ENCODE results near the gene HEATR1. TPM values are rescaled to one million over a fixed set of nuclear protein-coding genes. Genes with fewer than 3 reads are reported as not detected.

HEATR1 gene
- total RNA-seq, 4 donors from 2014 or later = 11.5 to 58.8 (median 27.1) TPM

DNA sequence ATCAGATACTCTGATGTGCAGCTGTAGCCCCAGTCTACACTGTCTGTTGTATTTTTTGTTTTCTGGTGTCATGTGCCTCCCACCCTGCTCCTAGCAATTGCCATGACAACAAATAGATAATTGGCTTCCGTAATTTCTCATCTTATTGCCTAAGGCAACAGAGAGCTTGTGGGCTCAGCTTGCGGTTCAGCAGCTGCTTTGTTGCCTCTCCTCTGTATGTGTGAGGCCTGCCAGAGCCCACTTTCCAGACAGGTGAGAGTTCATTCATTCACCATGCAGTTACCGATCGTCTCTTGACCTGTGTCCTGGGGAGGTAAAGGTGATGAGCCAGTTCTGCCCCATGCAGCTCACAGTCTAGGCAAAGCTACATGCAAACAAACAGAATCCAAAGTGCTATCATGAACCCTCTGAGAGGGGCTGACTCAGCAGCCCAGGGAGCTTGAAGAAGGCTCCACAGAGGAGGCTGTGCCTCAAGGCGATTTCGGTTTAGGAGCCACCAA is 68.6 kb downstream of the HEATR1 start:
- intact Hi-C loops (cut with DNase I; ENCODE audit: low total_unique reads) = no loop called here
- H3K36me3 ChIP-seq = no peaks in the 10 kb centered on the region
- no peak overlapping the region for H3K4me3 ChIP-seq
- DNase-seq = no peak
- TF ChIP-seq POLR2A (IDR thresholded peaks at IDR 0.05) = no peak
- TF ChIP-seq, protein P1, sequence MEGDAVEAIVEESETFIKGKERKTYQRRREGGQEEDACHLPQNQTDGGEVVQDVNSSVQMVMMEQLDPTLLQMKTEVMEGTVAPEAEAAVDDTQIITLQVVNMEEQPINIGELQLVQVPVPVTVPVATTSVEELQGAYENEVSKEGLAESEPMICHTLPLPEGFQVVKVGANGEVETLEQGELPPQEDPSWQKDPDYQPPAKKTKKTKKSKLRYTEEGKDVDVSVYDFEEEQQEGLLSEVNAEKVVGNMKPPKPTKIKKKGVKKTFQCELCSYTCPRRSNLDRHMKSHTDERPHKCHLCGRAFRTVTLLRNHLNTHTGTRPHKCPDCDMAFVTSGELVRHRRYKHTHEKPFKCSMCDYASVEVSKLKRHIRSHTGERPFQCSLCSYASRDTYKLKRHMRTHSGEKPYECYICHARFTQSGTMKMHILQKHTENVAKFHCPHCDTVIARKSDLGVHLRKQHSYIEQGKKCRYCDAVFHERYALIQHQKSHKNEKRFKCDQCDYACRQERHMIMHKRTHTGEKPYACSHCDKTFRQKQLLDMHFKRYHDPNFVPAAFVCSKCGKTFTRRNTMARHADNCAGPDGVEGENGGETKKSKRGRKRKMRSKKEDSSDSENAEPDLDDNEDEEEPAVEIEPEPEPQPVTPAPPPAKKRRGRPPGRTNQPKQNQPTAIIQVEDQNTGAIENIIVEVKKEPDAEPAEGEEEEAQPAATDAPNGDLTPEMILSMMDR (IDR thresholded peaks at IDR 0.05) = no peak
- no peaks in the 10 kb centered on the region for H3K9me3 ChIP-seq
- no peaks in the 10 kb centered on the region for H3K27me3 ChIP-seq
- no peaks in the 10 kb centered on the region for H3K4me1 ChIP-seq
- H3K27ac ChIP-seq = no peak overlapping the region

- H3K27me3 ChIP-seq = no peaks in the 10 kb centered on the region
- H3K27ac ChIP-seq = no peak overlapping the region
- H3K4me3 ChIP-seq = no peak overlapping the region
- no peaks in the 10 kb centered on the region for H3K9me3 ChIP-seq
- TF ChIP-seq, protein P1 (IDR thresholded peaks at IDR 0.05) = no peak
- TF ChIP-seq POLR2A (IDR thresholded peaks at IDR 0.05) = no peak
- no peak for DNase-seq
- no peaks in the 10 kb centered on the region for H3K4me1 ChIP-seq
- no peaks in the 10 kb centered on the region for H3K36me3 ChIP-seq
- intact Hi-C loops (cut with DNase I; ENCODE audit: low total_unique reads) = no loop called here
These were observed 69.1 kb downstream of the HEATR1 start for GRCh38 chr1:236535190-236535589.

- Histone ChIP-seq H3K36me3 (no peaks in the 10 kb centered on the region), H3K9me3 (no peaks in the 10 kb centered on the region), H3K27me3 (no peaks in the 10 kb centered on the region), H3K4me3 (no peak overlapping the region), H3K4me1 (no peaks in the 10 kb centered on the region), H3K27ac (no peak overlapping the region)
- TF ChIP-seq, protein P1 (IDR thresholded peaks at IDR 0.05) = no peak
- no peak for TF ChIP-seq POLR2A (IDR thresholded peaks at IDR 0.05)
- no peak for DNase-seq
- intact Hi-C loops (cut with DNase I; ENCODE audit: low total_unique reads) = no loop called here
These were observed 70.1 kb downstream of the HEATR1 start for GRCh38 chr1:236534151-236534651.

DNA sequence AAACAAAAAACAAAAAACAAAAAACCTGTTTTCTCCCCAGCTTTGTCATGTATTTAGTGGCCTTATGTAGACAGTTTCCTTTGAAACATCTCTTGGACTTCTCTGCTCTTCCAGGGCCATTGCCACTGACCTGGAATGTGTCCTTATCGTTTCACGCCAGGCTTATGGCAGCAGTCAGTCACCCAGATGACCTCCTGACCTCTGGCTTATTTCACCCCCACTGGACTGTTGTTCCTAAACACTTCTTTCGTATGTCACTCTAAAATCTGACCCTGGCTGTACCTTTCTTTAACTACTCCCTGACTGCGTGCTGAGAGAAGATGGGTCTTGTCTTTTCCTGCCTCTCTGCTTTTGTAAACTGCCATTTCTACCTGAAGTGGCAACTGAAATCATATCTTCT is 71.5 kb downstream of the HEATR1 start:
- intact Hi-C loops (cut with DNase I; ENCODE audit: low total_unique reads) = no loop called here
- no peaks in the 10 kb centered on the region for H3K9me3 ChIP-seq
- no peak overlapping the region for H3K27ac ChIP-seq
- no peaks in the 10 kb centered on the region for H3K27me3 ChIP-seq
- TF ChIP-seq, protein P1 (IDR thresholded peaks at IDR 0.05) = no peak
- TF ChIP-seq POLR2A (IDR thresholded peaks at IDR 0.05) = no peak
- H3K4me1 ChIP-seq = no peaks in the 10 kb centered on the region
- H3K36me3 ChIP-seq = no peaks in the 10 kb centered on the region
- no peak overlapping the region for H3K4me3 ChIP-seq
- DNase-seq = no peak

DNA sequence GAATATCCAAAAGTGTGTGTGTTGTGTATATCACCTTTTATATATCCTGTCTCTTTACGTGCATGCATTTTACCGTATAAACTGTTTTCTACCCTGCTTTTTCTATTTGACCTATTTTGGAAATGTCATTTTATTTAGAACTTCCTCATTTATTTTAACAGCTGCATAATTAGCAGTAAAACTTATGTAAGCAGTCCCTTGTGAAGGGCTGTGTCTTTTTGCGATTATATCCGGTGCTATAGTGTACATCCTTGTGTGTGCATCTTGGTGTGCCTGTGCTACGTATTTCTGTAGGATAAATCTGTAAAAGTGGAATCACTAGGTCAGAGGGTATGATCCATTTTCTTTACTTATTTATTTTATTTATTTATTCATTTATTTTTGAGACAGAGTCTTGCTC is 73.4 kb downstream of the HEATR1 start:
- H3K9me3 ChIP-seq = no peaks in the 10 kb centered on the region
- H3K4me1 ChIP-seq = no peaks in the 10 kb centered on the region
- no peak for DNase-seq
- H3K4me3 ChIP-seq = no peak overlapping the region
- intact Hi-C loops (cut with DNase I; ENCODE audit: low total_unique reads) = no loop called here
- H3K36me3 ChIP-seq = no peaks in the 10 kb centered on the region
- no peak for TF ChIP-seq POLR2A (IDR thresholded peaks at IDR 0.05)
- TF ChIP-seq, protein P1 (IDR thresholded peaks at IDR 0.05) = no peak
- H3K27ac ChIP-seq = no peak overlapping the region
- no peaks in the 10 kb centered on the region for H3K27me3 ChIP-seq

All from uterus (tissue), 4 donors.